HG03521 (cell line): Measurements from ENCODE around the gene IL1RAPL2.

Experiments used
- ATAC-seq: cut with Tn5 transposase; IDR thresholded peaks from one replicate; pipeline ENCODE4 v1.9.1; 2021; ENCODE audit warnings: mild to moderate bottlenecking, moderate library complexity; ENCODE audit not compliant: unreplicated experiment

IL1RAPL2 gene

GRCh38 chrX:105349476-105349875 lies 783.5 kb downstream of the IL1RAPL2 start:
- no peak for ATAC-seq

- ATAC-seq = no peak
Observed at GRCh38 chrX:105375816-105376215, 809.8 kb downstream of the IL1RAPL2 start.

- ATAC-seq = no peak
Observed at GRCh38 chrX:105424729-105425128, 858.7 kb downstream of the IL1RAPL2 start.

- no peak for ATAC-seq
Observed at GRCh38 chrX:105451401-105451800, 885.4 kb downstream of the IL1RAPL2 start.

- no peak for ATAC-seq
Observed at GRCh38 chrX:105458846-105459245, 892.8 kb downstream of the IL1RAPL2 start.

GRCh38 chrX:105460376-105460775 lies 894.4 kb downstream of the IL1RAPL2 start:
- ATAC-seq = no peak

- no peak for ATAC-seq
Observed at GRCh38 chrX:105461016-105461415, 895.0 kb downstream of the IL1RAPL2 start.

GRCh38 chrX:105462186-105462585 lies 896.2 kb downstream of the IL1RAPL2 start:
- no peak for ATAC-seq

- no peak for ATAC-seq
Observed at GRCh38 chrX:105463473-105463872, 897.5 kb downstream of the IL1RAPL2 start.

- ATAC-seq = no peak
Observed at GRCh38 chrX:105464618-105465017, 898.6 kb downstream of the IL1RAPL2 start.

- no peak for ATAC-seq
Observed at GRCh38 chrX:105468741-105469140, 902.7 kb downstream of the IL1RAPL2 start.

GRCh38 chrX:105471597-105471996 lies 905.6 kb downstream of the IL1RAPL2 start:
- no peak for ATAC-seq

- ATAC-seq = no peak
Observed at GRCh38 chrX:105475801-105476200, 909.8 kb downstream of the IL1RAPL2 start.

- ATAC-seq = no peak
Observed at GRCh38 chrX:105477351-105477750, 911.4 kb downstream of the IL1RAPL2 start.

- ATAC-seq = no peak
Observed at GRCh38 chrX:105480646-105481310, 914.8 kb downstream of the IL1RAPL2 start.

- no peak for ATAC-seq
Observed at GRCh38 chrX:105483011-105483410, 917.0 kb downstream of the IL1RAPL2 start.

GRCh38 chrX:105488716-105489115 lies 922.7 kb downstream of the IL1RAPL2 start:
- ATAC-seq = no peak

- no peak for ATAC-seq
Observed at GRCh38 chrX:105495376-105495775, 929.4 kb downstream of the IL1RAPL2 start.

GRCh38 chrX:105502336-105502735 lies 936.3 kb downstream of the IL1RAPL2 start:
- ATAC-seq = no peak

- no peak for ATAC-seq
Observed at GRCh38 chrX:105515561-105515960, 949.6 kb downstream of the IL1RAPL2 start.

- ATAC-seq = no peak
Observed at GRCh38 chrX:105526431-105526830, 960.4 kb downstream of the IL1RAPL2 start.

- ATAC-seq = no peak
Observed at GRCh38 chrX:105527759-105528158, 961.8 kb downstream of the IL1RAPL2 start.

GRCh38 chrX:105533951-105534350 lies 968.0 kb downstream of the IL1RAPL2 start:
- no peak for ATAC-seq
